Spleen (tissue), 11 donors: Measurements from ENCODE around the gene ITPR2. TPM values are rescaled to one million over a fixed set of nuclear protein-coding genes. Genes with fewer than 3 reads are reported as not detected.
A peak's percentile ranks its signal among the peaks of the same experiment; 100 is the strongest.

ENCODE experiments used
- DNase-seq: peaks from one replicate; pipeline ENCODE4 v3.0.0-alpha.2; 2020
- H3K27ac ChIP-seq, 8 donors: fragments of 200-600 bp; sonication (generic) in 7 of 8; 1 replicate in 4 of 8; 2 replicates in 4 of 8; pipeline versions ENCODE4 v1.5.0 to v1.8.0; 2016 to 2021; ENCODE audit warnings: inconsistent platforms in 4 of 8, mild to moderate bottlenecking in 4 of 8, moderate library complexity in 1 of 8
- H3K27me3 ChIP-seq, 7 donors: fragments of 200-600 bp; sonication (generic) in 6 of 7; replicated peaks in 1 of 7; 1 replicate in 4 of 7; 2 replicates in 3 of 7; pipeline versions ENCODE4 v1.5.0 to v1.8.0; 2016 to 2021; ENCODE audit warnings: inconsistent platforms in 3 of 7, mild to moderate bottlenecking in 1 of 7
- H3K36me3 ChIP-seq, 6 donors: fragments of 200-600 bp; sonication (generic) in 5 of 6; 1 replicate in 4 of 6; 2 replicates in 2 of 6; pipeline versions ENCODE4 v1.5.0 to v1.8.0; 2016 to 2021; ENCODE audit warnings: inconsistent platforms in 2 of 6
- H3K4me1 ChIP-seq, 6 donors: fragments of 200-600 bp; sonication (generic) in 5 of 6; 1 replicate in 3 of 6; 2 replicates in 3 of 6; pipeline versions ENCODE4 v1.5.0 to v1.8.0; 2016 to 2021; ENCODE audit warnings: inconsistent platforms in 3 of 6
- H3K4me3 ChIP-seq, 8 donors: fragments of 200-600 bp; sonication (generic) in 7 of 8; 1 replicate in 4 of 8; 2 replicates in 4 of 8; pipeline versions ENCODE4 v1.5.0 to v1.8.0; 2016 to 2021; ENCODE audit warnings: inconsistent platforms in 4 of 8, mild to moderate bottlenecking in 4 of 8, moderate library complexity in 2 of 8
- H3K9me3 ChIP-seq, 8 donors: fragments of 200-600 bp; sonication (generic) in 7 of 8; 1 replicate in 4 of 8; 2 replicates in 4 of 8; pipeline versions ENCODE4 v1.5.0 to v1.8.0; 2016 to 2021; ENCODE audit warnings: inconsistent platforms in 4 of 8
- POLR2A ChIP-seq, 3 donors: fragments of 450-650 bp; IDR thresholded peaks; one replicate each; pipeline ENCODE4 v1.5.1; 2017; ENCODE audit warnings: antibody characterized with exemption in 3 of 3, mild to moderate bottlenecking in 1 of 3
- POLR2AphosphoS5 ChIP-seq, 3 donors: sonication (generic); formaldehyde crosslinking; IDR thresholded peaks; one replicate each; pipeline ENCODE4 v1.5.1; 2017; ENCODE audit warnings: antibody characterized with exemption in 3 of 3
- WGBS, 5 donors: extraction: QIAGEN DNeasy Blood & Tissue Kit in 3 of 5; methylation state at CpG; one replicate each; pipeline versions ENCODE4 v1.1.5 to v1.1.7; 2013 to 2018; 5-methylcytosine and 5-hydroxymethylcytosine counted together
- intact Hi-C: fragments of 100-400 bp; cut with DNase I; formaldehyde crosslinking; loops from one replicate; pipeline ENCODE4 v1.15.0; 2023; ENCODE audit warnings: low total_unique reads
- polyA plus RNA-seq, 3 donors: library from polyadenylated mRNA; stranded (reverse); fragments of 200-250 nt; gene quantifications; one replicate each; pipeline ENCODE4 v1.2.1, GENCODE V29; 2013
- total RNA-seq, 7 donors: library from RNA; depleted of rRNA in 3 of 7; stranded (reverse); fragments of >200 nt in 3 of 7; fragmentation: NEBNext Ultra II Directional in 4 of 7; extraction: Animal tissue kit (Norgen Biotek cat#: 25700) in 4 of 7; gene quantifications; one replicate each; pipeline versions ENCODE4 v1.1.0 to v1.2.1, GENCODE V29; 2016 to 2021
- TF ChIP-seq, protein P1 (sequence below), 11 experiments: fragments of 200-600 bp in 7 of 11; fragments of 450-650 bp in 4 of 11; sonication (generic) in 4 of 11; IDR thresholded peaks in 8 of 11; conservative IDR thresholded peaks in 3 of 11; 1 replicate in 7 of 11; 2 replicates in 4 of 11; pipeline versions ENCODE4 v1.4.0 to v1.8.0; 2016 to 2021; ENCODE audit warnings: antibody characterized with exemption in 11 of 11, inconsistent platforms in 4 of 11, mild to moderate bottlenecking in 1 of 11
- donor health status: healthy with polysubstance abuse.
- donor health status: DM: no; HTN: no; CAD: no; lungs with moderate emphysema.
- donor health status: DM: no; HTN: no; CAD: no.
- donor health status: Bipolar disorder and iron deficiency.
- donor health status: healthy.
- donor health status: DM: no; HTN: no; CAD: no.
- donor health status: DM: yes; HTN: yes; CAD: no.

Gene ITPR2
- total and polyA plus RNA-seq, 10 donors, result 3.2 to 105 (median 60.4) TPM

DNA sequence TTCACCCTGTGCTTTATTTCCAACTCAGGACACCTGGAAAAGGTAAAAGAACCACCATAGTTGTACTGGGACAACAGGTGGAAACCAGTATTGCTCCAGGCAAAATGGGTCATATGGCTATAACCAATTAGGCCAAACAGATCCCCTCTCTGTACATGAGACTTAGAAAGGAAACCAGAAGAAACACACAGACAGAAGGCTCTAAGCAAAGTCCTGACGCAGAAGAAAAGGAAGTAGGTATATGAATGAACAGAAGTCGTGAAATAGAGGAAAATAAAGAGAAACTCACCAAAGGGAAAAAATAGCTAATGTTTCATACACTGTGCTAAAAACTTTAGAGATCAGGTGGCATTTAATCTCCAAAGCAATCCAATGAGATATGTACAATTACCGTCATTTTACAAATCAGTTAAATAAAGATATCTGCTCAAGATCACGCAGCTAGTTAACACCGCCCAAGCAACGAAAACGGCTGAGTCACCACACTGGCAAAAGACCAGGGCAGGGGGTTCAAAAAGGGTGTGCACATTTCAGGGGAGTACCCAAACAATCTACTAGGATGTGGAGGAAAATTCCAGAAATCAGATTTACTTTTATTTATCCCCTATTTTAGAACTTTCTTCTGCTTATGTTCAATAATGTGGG is 82.3 kb downstream of the ITPR2 start:
- H3K27me3 ChIP-seq, result no peaks in the 10 kb centered on the region
- peak overlapping the region in 2 of 8 donors; percentile 8 to 30 for H3K27ac ChIP-seq
- H3K36me3 ChIP-seq, result no peaks in the 10 kb centered on the region
- H3K4me1 ChIP-seq, result peaks cover 0 to 38% (median 22%) of the 10 kb centered on the region in 6 donors
- WGBS, 5 donors, result 43 to 63% (median 47%) methylated on average over 7 of the region's 7 CpGs
- peaks cover 0 to 15% (median 12%) of the 10 kb centered on the region in 8 donors for H3K9me3 ChIP-seq
- intact Hi-C loops, result no loop called here
- H3K4me3 ChIP-seq, result no peak overlapping the region
- no peak for DNase-seq
- TF ChIP-seq, protein P1, sequence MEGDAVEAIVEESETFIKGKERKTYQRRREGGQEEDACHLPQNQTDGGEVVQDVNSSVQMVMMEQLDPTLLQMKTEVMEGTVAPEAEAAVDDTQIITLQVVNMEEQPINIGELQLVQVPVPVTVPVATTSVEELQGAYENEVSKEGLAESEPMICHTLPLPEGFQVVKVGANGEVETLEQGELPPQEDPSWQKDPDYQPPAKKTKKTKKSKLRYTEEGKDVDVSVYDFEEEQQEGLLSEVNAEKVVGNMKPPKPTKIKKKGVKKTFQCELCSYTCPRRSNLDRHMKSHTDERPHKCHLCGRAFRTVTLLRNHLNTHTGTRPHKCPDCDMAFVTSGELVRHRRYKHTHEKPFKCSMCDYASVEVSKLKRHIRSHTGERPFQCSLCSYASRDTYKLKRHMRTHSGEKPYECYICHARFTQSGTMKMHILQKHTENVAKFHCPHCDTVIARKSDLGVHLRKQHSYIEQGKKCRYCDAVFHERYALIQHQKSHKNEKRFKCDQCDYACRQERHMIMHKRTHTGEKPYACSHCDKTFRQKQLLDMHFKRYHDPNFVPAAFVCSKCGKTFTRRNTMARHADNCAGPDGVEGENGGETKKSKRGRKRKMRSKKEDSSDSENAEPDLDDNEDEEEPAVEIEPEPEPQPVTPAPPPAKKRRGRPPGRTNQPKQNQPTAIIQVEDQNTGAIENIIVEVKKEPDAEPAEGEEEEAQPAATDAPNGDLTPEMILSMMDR (IDR thresholded peaks at IDR 0.05 in 8 of 11, conservative IDR thresholded peaks at IDR 0.05 in 3 of 11), result no peak
- TF ChIP-seq POLR2AphosphoS5 (IDR thresholded peaks at IDR 0.05) (no peak), POLR2A (IDR thresholded peaks at IDR 0.05) (no peak)

DNA sequence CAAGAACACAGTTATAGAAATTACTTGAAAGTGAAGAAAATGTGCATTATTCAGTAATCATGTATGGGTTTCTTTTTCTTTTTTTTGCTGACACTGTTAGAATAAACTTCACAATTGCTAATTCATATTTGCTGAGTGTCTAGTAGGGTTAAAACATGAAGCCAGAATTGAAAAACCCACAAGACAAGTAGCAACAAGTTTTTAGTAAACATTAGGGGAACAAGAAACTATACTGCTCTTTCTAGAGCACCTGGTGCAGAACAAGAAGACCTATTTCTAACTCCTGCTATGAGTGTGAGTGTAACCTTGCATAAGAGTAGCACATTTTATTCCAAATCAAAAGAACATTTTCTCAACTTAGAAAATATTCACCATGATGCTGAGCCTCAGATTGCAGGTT is 83.2 kb downstream of the ITPR2 start:
- Histone ChIP-seq H3K36me3 (no peaks in the 10 kb centered on the region), H3K27ac (peak overlapping the region in 1 of 8 donors; percentile 30), H3K27me3 (no peaks in the 10 kb centered on the region), H3K9me3 (peaks cover 0 to 7% (median 3%) of the 10 kb centered on the region in 8 donors), H3K4me3 (no peak overlapping the region), H3K4me1 (peaks cover 0 to 38% (median 22%) of the 10 kb centered on the region in 6 donors)
- TF ChIP-seq POLR2AphosphoS5 (IDR thresholded peaks at IDR 0.05), result no peak
- TF ChIP-seq POLR2A (IDR thresholded peaks at IDR 0.05), result no peak
- TF ChIP-seq, protein P1 (IDR thresholded peaks at IDR 0.05 in 8 of 11, conservative IDR thresholded peaks at IDR 0.05 in 3 of 11), result no peak
- intact Hi-C loops, result no loop called here
- DNase-seq, result no peak

DNA sequence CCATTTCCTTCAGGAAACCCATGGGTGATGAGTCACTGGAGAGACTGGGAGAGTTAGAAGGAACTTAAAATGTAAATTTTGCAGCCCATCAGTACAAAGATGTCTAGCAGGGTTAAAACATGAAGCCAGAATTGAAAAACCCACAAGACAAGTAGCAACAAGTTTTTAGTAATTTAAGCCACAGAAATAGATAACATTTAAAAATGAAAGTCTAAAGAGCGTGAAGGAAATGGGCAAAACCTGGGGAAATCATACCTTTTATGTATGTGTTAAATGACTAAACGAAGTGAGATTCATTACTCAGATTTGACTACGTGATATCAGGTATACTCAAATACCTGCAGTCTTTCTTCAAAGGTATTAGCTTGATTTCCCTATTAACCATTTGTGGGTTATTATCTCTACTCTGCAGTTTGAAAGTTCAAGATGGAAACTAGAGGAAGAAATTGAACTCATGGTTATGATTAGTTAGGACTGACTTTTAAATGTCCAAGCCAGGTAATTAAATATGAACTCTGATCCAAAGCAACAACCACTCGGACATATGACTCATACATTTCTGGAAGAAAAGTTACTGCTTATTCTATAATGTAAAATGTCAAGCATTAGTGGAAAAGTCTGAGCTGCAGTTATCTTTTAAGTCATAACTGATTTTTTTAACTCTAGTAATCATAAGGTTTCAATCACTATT is 84.1 kb downstream of the ITPR2 start:
- H3K36me3 ChIP-seq, result no peaks in the 10 kb centered on the region
- TF ChIP-seq, protein P1 (IDR thresholded peaks at IDR 0.05 in 8 of 11, conservative IDR thresholded peaks at IDR 0.05 in 3 of 11), result no peak
- TF ChIP-seq POLR2AphosphoS5 (IDR thresholded peaks at IDR 0.05), result no peak
- no peak for TF ChIP-seq POLR2A (IDR thresholded peaks at IDR 0.05)
- DNase-seq, result no peak
- H3K4me3 ChIP-seq, result no peak overlapping the region
- H3K4me1 ChIP-seq, result peaks cover 0 to 38% (median 22%) of the 10 kb centered on the region in 6 donors
- H3K27ac ChIP-seq, result no peak overlapping the region
- intact Hi-C loops, result no loop called here
- H3K9me3 ChIP-seq, result no peaks in the 10 kb centered on the region
- 56 to 67% (median 61%) methylated on average over 4 of the region's 4 CpGs for WGBS, 5 donors
- no peaks in the 10 kb centered on the region for H3K27me3 ChIP-seq

DNA sequence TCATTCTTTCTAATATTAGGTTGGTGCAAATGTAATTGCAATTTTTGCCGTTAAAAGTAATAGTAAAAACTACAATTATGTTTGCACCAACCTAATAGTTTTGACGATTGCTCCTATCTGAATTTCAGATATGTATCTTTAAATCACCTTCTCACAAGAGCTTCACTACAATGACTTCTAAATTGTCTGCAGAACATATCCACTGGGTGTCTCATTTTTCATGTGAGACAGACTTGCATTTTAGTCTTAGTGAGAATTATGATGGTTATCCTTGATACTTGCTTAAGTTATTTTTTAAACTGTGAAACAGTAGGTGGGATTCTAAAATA is 84.6 kb downstream of the ITPR2 start:
- intact Hi-C loops, result no loop called here
- H3K4me3 ChIP-seq, result no peak overlapping the region
- no peaks in the 10 kb centered on the region for H3K27me3 ChIP-seq
- H3K4me1 ChIP-seq, result peaks cover 0 to 38% (median 22%) of the 10 kb centered on the region in 6 donors
- 47 to 86% (median 78%) methylated on average over 2 of the region's 2 CpGs for WGBS, 5 donors
- H3K27ac ChIP-seq, result no peak overlapping the region
- no peak for DNase-seq
- TF ChIP-seq POLR2A (IDR thresholded peaks at IDR 0.05), result no peak
- TF ChIP-seq, protein P1 (IDR thresholded peaks at IDR 0.05 in 8 of 11, conservative IDR thresholded peaks at IDR 0.05 in 3 of 11), result no peak
- no peak for TF ChIP-seq POLR2AphosphoS5 (IDR thresholded peaks at IDR 0.05)
- no peaks in the 10 kb centered on the region for H3K36me3 ChIP-seq
- H3K9me3 ChIP-seq, result no peaks in the 10 kb centered on the region
